ENCODE data around the gene STX8.
A peak's percentile ranks its signal among the peaks of the same experiment; 100 is the strongest.

Gene STX8

GRCh38 chr17:9220398-9221146 lies 355.0 kb downstream of the STX8 start:
- Histone ChIP-seq H3K4me3 (ENCODE audit: low read length in 2 of 2) (no peak overlapping the region), H3K27me3 (ENCODE audit: control insufficient read depth in 2 of 2, insufficient read depth in 2 of 2, low read length in 2 of 2) (no peaks in the 10 kb centered on the region), H3K9me3 (ENCODE audit: control insufficient read depth in 2 of 2, low read length in 2 of 2) (peaks cover 0 to 4% of the 10 kb centered on the region in 2 donors), H3K9ac (ENCODE audit: low read depth in 1 of 2, low read length in 2 of 2) (no peak overlapping the region), H3K36me3 (ENCODE audit: control insufficient read depth in 2 of 2, insufficient read depth in 2 of 2, low read length in 2 of 2) (no peaks in the 10 kb centered on the region), H3K4me1 (ENCODE audit: control insufficient read depth in 2 of 2, insufficient read depth in 2 of 2, low read length in 2 of 2) (no peaks in the 10 kb centered on the region), H3K27ac (ENCODE audit: low read depth in 2 of 2, low read length in 2 of 2) (no peak overlapping the region)

DNA sequence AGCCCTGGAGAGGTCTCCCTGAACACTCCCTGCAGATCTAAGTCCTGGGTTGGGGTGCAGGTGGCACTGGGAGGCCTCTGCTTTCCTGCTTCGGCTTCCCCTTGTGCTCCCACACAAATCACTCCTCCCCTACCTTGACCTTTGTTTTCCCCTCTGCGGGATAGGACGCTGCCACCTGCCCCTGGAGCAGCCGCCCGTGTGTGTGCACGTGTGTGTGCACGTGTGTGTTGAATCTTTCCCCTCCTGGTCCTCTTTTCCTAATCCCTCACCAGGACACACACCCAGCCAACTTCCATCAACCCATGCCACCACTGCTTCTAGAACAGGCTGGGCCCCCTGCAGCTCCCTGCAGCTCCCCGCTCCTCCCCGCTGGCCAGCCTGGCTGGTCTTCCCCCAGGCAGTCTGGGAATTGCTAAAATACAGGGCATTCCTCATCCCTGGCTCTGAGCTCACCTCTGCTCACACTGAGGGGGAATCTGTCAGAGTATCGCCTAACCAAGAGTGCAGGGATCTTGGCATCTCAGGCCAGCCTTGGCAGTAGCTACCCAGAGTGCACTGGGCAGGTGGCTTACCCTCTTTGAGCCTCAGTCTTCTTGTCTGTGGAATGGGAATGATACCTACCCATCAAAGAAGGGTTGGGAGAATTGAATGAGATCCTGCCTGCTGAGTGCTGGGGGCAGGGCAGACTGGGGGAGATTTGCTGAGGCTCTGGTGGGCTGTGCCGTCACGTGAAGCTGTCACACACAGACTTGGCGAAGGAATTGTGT lies 355.8 kb downstream of the STX8 start:
- H3K36me3 ChIP-seq (ENCODE audit: control insufficient read depth in 2 of 2, insufficient read depth in 2 of 2, low read length in 2 of 2) = no peaks in the 10 kb centered on the region
- H3K4me1 ChIP-seq (ENCODE audit: control insufficient read depth in 2 of 2, insufficient read depth in 2 of 2, low read length in 2 of 2) = no peaks in the 10 kb centered on the region
- H3K4me3 ChIP-seq (ENCODE audit: low read length in 2 of 2) = no peak overlapping the region
- H3K27me3 ChIP-seq (ENCODE audit: control insufficient read depth in 2 of 2, insufficient read depth in 2 of 2, low read length in 2 of 2) = no peaks in the 10 kb centered on the region
- no peak overlapping the region for H3K9ac ChIP-seq (ENCODE audit: low read depth in 1 of 2, low read length in 2 of 2)
- no peak overlapping the region for H3K27ac ChIP-seq (ENCODE audit: low read depth in 2 of 2, low read length in 2 of 2)
- peaks cover 0 to 4% of the 10 kb centered on the region in 2 donors for H3K9me3 ChIP-seq (ENCODE audit: control insufficient read depth in 2 of 2, low read length in 2 of 2)

DNA sequence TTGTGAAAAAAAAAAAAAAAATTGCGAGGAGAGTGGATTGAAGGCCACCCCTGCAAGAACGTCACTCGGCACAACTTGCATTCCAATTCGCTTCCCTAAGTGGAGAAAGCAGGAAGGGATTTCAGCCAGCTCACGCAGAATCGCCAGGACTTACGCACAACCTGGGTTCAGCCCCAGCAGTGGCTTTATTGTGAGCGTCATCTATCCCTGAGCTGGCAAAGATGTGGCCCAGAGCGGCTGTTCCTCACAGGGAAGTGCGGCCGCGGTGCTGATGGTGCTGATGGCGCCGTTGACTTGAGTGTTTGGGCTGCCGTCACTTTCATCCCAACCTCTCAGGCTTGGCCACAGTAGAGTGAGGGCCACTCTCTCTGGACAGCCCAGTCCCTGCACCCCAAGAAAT lies 356.7 kb downstream of the STX8 start:
- Histone ChIP-seq H3K9me3 (ENCODE audit: control insufficient read depth in 2 of 2, low read length in 2 of 2) (peaks cover 0 to 4% of the 10 kb centered on the region in 2 donors), H3K36me3 (ENCODE audit: control insufficient read depth in 2 of 2, insufficient read depth in 2 of 2, low read length in 2 of 2) (no peaks in the 10 kb centered on the region), H3K4me3 (ENCODE audit: low read length in 2 of 2) (no peak overlapping the region), H3K27ac (ENCODE audit: low read depth in 2 of 2, low read length in 2 of 2) (no peak overlapping the region), H3K9ac (ENCODE audit: low read depth in 1 of 2, low read length in 2 of 2) (no peak overlapping the region), H3K27me3 (ENCODE audit: control insufficient read depth in 2 of 2, insufficient read depth in 2 of 2, low read length in 2 of 2) (no peaks in the 10 kb centered on the region), H3K4me1 (ENCODE audit: control insufficient read depth in 2 of 2, insufficient read depth in 2 of 2, low read length in 2 of 2) (no peaks in the 10 kb centered on the region)

GRCh38 chr17:9218064-9218635 lies 357.5 kb downstream of the STX8 start:
- H3K27ac ChIP-seq (ENCODE audit: low read depth in 2 of 2, low read length in 2 of 2) = no peak overlapping the region

GRCh38 chr17:9217151-9218056 lies 358.2 kb downstream of the STX8 start:
- no peak overlapping the region for H3K9ac ChIP-seq (ENCODE audit: low read depth in 1 of 2, low read length in 2 of 2)
- no peaks in the 10 kb centered on the region for H3K36me3 ChIP-seq (ENCODE audit: control insufficient read depth in 2 of 2, insufficient read depth in 2 of 2, low read length in 2 of 2)
- H3K27me3 ChIP-seq (ENCODE audit: control insufficient read depth in 2 of 2, insufficient read depth in 2 of 2, low read length in 2 of 2) = no peaks in the 10 kb centered on the region
- H3K9me3 ChIP-seq (ENCODE audit: control insufficient read depth in 2 of 2, low read length in 2 of 2) = peaks cover 0 to 4% of the 10 kb centered on the region in 2 donors
- H3K4me1 ChIP-seq (ENCODE audit: control insufficient read depth in 2 of 2, insufficient read depth in 2 of 2, low read length in 2 of 2) = no peaks in the 10 kb centered on the region
- H3K4me3 ChIP-seq (ENCODE audit: low read length in 2 of 2) = no peak overlapping the region
- peak overlapping the region in 1 of 2 donors; percentile 59 for H3K27ac ChIP-seq (ENCODE audit: low read depth in 2 of 2, low read length in 2 of 2)

More at GRCh38 chr17:9218064-9218635, 357.5 kb downstream of the STX8 start:
- Histone ChIP-seq H3K9me3 (ENCODE audit: control insufficient read depth in 2 of 2, low read length in 2 of 2) (peaks cover 0 to 4% of the 10 kb centered on the region in 2 donors), H3K27me3 (ENCODE audit: control insufficient read depth in 2 of 2, insufficient read depth in 2 of 2, low read length in 2 of 2) (no peaks in the 10 kb centered on the region), H3K4me1 (ENCODE audit: control insufficient read depth in 2 of 2, insufficient read depth in 2 of 2, low read length in 2 of 2) (no peaks in the 10 kb centered on the region), H3K4me3 (ENCODE audit: low read length in 2 of 2) (no peak overlapping the region), H3K9ac (ENCODE audit: low read depth in 1 of 2, low read length in 2 of 2) (no peak overlapping the region), H3K36me3 (ENCODE audit: control insufficient read depth in 2 of 2, insufficient read depth in 2 of 2, low read length in 2 of 2) (no peaks in the 10 kb centered on the region)

DNA sequence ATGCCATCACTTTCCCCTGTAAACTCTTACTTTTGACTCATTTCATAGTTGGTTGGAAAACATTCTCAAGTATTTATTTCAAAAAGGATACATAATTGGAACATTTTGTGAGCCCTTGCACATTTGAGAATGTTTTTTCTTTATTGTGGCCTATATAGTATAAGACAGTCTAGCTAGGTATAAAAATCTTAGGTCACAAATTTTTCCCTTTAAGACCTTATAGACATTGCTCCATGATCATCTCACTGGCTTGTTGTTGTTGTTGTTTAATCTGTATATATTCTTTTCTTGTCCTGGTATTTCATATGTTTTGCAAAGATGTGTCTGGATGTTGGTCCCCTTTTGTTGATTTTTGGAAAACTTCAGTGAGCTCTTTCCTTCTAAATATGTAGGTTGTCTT lies 360.2 kb downstream of the STX8 start:
- no peak overlapping the region for H3K9ac ChIP-seq (ENCODE audit: low read depth in 1 of 2, low read length in 2 of 2)
- H3K27ac ChIP-seq (ENCODE audit: low read depth in 2 of 2, low read length in 2 of 2) = no peak overlapping the region
- no peaks in the 10 kb centered on the region for H3K27me3 ChIP-seq (ENCODE audit: control insufficient read depth in 2 of 2, insufficient read depth in 2 of 2, low read length in 2 of 2)
- H3K9me3 ChIP-seq (ENCODE audit: control insufficient read depth in 2 of 2, low read length in 2 of 2) = peaks cover 0 to 4% of the 10 kb centered on the region in 2 donors
- H3K36me3 ChIP-seq (ENCODE audit: control insufficient read depth in 2 of 2, insufficient read depth in 2 of 2, low read length in 2 of 2) = no peaks in the 10 kb centered on the region
- no peak overlapping the region for H3K4me3 ChIP-seq (ENCODE audit: low read length in 2 of 2)
- H3K4me1 ChIP-seq (ENCODE audit: control insufficient read depth in 2 of 2, insufficient read depth in 2 of 2, low read length in 2 of 2) = no peaks in the 10 kb centered on the region

GRCh38 chr17:9213303-9213640 lies 362.3 kb downstream of the STX8 start:
- peaks cover 0 to 4% of the 10 kb centered on the region in 2 donors for H3K9me3 ChIP-seq (ENCODE audit: control insufficient read depth in 2 of 2, low read length in 2 of 2)
- H3K4me1 ChIP-seq (ENCODE audit: control insufficient read depth in 2 of 2, insufficient read depth in 2 of 2, low read length in 2 of 2) = no peaks in the 10 kb centered on the region
- no peak overlapping the region for H3K27ac ChIP-seq (ENCODE audit: low read depth in 2 of 2, low read length in 2 of 2)
- no peak overlapping the region for H3K9ac ChIP-seq (ENCODE audit: low read depth in 1 of 2, low read length in 2 of 2)
- no peak overlapping the region for H3K4me3 ChIP-seq (ENCODE audit: low read length in 2 of 2)
- no peaks in the 10 kb centered on the region for H3K36me3 ChIP-seq (ENCODE audit: control insufficient read depth in 2 of 2, insufficient read depth in 2 of 2, low read length in 2 of 2)
- H3K27me3 ChIP-seq (ENCODE audit: control insufficient read depth in 2 of 2, insufficient read depth in 2 of 2, low read length in 2 of 2) = no peaks in the 10 kb centered on the region

GRCh38 chr17:9212376-9213302 lies 363.0 kb downstream of the STX8 start:
- H3K27ac ChIP-seq (ENCODE audit: low read depth in 2 of 2, low read length in 2 of 2) = no peak overlapping the region
- no peak overlapping the region for H3K9ac ChIP-seq (ENCODE audit: low read depth in 1 of 2, low read length in 2 of 2)
- H3K36me3 ChIP-seq (ENCODE audit: control insufficient read depth in 2 of 2, insufficient read depth in 2 of 2, low read length in 2 of 2) = no peaks in the 10 kb centered on the region
- H3K4me1 ChIP-seq (ENCODE audit: control insufficient read depth in 2 of 2, insufficient read depth in 2 of 2, low read length in 2 of 2) = peaks cover 0 to 1% of the 10 kb centered on the region in 2 donors
- H3K27me3 ChIP-seq (ENCODE audit: control insufficient read depth in 2 of 2, insufficient read depth in 2 of 2, low read length in 2 of 2) = no peaks in the 10 kb centered on the region
- no peak overlapping the region for H3K4me3 ChIP-seq (ENCODE audit: low read length in 2 of 2)
- H3K9me3 ChIP-seq (ENCODE audit: control insufficient read depth in 2 of 2, low read length in 2 of 2) = peaks cover 0 to 4% of the 10 kb centered on the region in 2 donors

DNA sequence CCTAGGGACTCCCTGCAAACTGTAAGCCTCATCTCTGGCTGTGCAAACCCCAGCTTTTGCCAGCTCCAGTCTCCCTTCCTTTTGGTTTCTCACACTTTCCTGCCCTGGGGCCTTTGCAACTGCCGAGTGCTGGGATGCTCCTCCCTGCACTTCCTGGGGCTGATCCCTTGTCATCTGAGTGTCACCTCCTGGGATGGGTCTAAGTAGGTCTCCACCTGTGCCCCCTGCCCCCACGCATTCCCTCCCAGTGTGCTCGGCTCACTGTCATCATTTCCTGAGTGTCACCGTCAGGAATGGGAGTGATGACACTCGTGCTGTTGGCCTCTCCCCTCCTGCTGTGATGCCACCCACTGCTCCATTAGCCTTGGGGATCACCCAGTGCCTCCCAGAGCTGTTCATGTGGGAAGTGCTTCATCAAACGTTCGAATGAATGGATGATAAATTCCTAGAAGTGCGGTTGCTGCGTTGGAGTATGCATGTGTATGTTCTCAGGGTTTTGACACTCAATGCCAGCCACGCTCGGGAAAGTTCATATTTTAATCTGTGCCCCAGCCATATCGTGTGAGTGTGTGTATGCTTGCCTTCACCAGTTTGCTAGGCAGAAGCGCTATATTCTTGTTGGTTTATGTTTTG lies 364.4 kb downstream of the STX8 start:
- Histone ChIP-seq H3K9me3 (ENCODE audit: control insufficient read depth in 2 of 2, low read length in 2 of 2) (peaks cover 0 to 3% of the 10 kb centered on the region in 2 donors), H3K36me3 (ENCODE audit: control insufficient read depth in 2 of 2, insufficient read depth in 2 of 2, low read length in 2 of 2) (no peaks in the 10 kb centered on the region), H3K4me1 (ENCODE audit: control insufficient read depth in 2 of 2, insufficient read depth in 2 of 2, low read length in 2 of 2) (peaks cover 12 to 14% of the 10 kb centered on the region in 2 donors), H3K9ac (ENCODE audit: low read depth in 1 of 2, low read length in 2 of 2) (no peak overlapping the region), H3K4me3 (ENCODE audit: low read length in 2 of 2) (no peak overlapping the region), H3K27ac (ENCODE audit: low read depth in 2 of 2, low read length in 2 of 2) (no peak overlapping the region), H3K27me3 (ENCODE audit: control insufficient read depth in 2 of 2, insufficient read depth in 2 of 2, low read length in 2 of 2) (no peaks in the 10 kb centered on the region)

All from mucosa of rectum (tissue), 2 donors.